ENCODE measurements around the gene MAP2K5.

- TF ChIP-seq CTCF (conservative IDR thresholded peaks at IDR 0.05): no peak
- no peak for TF ChIP-seq ZFX (IDR thresholded peaks at IDR 0.05)
Measured at GRCh38 chr15:67607329-67607728, 64.8 kb downstream of the MAP2K5 start.
